RWPE1 (cell line): Measurements from ENCODE around the gene TTC32.

Source experiments
- CTCF ChIA-PET: fragments of 350-600 bp; sonication (Branson Sonifier 250); formaldehyde crosslinking; extraction: SDS; loops from one replicate; lab custom pipeline; 2021; lab: Yijun Ruan, JAX
- POLR2A ChIA-PET: fragments of 400-600 bp; formaldehyde crosslinking; extraction: SDS; loops from one replicate; lab custom pipeline; 2020; ENCODE audit warnings: antibody characterized with exemption; ENCODE audit not compliant: low non-redundant PET; lab: Yijun Ruan, JAX
- DNase-seq: peaks from one replicate; pipeline ENCODE4 v3.0.0; 2012; ENCODE audit warnings: low spot score
- H3K27ac ChIP-seq: fragments of 450-650 bp; 2 replicates; pipeline ENCODE4 v1.5.1; 2017
- TF ChIP-seq, protein P1 (sequence below): fragments of 450-650 bp; conservative IDR thresholded peaks from 2 replicates; pipeline ENCODE4 v1.5.1; 2017; ENCODE audit warnings: low read depth, mild to moderate bottlenecking

The TTC32 gene

DNA sequence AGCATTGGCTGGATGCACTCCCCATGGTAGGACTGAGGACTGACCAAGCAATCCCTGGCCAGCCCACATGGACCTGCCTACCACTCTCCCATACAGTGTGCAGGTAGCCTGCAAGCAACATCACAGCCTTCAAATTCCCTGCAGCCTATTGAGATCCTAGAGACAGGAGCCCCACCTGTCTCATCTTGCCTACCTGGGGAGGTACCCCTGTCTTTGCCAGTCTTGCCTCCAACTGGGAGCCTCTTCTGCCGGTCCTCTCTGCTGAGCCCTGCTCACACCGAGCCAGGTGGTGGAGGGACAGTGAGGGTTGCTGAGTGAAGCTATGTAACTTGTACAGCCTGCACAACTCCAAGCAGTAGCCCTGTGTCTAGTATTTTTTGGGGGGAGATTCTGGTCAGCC is 29.9 kb downstream of the TTC32 start:
- CTCF ChIA-PET = no interaction called here
- TF ChIP-seq, protein P1, sequence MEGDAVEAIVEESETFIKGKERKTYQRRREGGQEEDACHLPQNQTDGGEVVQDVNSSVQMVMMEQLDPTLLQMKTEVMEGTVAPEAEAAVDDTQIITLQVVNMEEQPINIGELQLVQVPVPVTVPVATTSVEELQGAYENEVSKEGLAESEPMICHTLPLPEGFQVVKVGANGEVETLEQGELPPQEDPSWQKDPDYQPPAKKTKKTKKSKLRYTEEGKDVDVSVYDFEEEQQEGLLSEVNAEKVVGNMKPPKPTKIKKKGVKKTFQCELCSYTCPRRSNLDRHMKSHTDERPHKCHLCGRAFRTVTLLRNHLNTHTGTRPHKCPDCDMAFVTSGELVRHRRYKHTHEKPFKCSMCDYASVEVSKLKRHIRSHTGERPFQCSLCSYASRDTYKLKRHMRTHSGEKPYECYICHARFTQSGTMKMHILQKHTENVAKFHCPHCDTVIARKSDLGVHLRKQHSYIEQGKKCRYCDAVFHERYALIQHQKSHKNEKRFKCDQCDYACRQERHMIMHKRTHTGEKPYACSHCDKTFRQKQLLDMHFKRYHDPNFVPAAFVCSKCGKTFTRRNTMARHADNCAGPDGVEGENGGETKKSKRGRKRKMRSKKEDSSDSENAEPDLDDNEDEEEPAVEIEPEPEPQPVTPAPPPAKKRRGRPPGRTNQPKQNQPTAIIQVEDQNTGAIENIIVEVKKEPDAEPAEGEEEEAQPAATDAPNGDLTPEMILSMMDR = no peak
- no peak for DNase-seq
- POLR2A ChIA-PET = no interaction called here
- H3K27ac ChIP-seq = no peak overlapping the region

DNA sequence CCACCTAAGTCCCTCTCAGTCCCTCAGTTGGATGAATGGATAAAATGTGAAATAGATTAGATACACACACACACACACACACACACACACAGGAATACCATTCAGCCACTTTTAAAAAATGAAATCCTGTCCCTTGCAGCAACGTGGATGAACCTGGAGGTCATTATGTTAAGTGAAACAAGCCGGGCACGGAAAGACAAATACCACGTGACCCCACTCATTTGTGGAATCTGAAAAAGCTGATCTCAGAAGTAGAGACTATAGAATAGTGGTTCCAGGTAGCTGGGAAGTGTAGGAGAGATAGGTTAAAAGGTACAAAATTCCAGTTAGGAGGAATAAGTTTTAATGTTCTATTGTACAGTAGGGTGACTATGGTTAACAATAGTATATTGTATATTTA is 31.0 kb downstream of the TTC32 start:
- ChIA-PET POLR2A (no interaction called here), CTCF (no interaction called here)
- DNase-seq = no peak
- no peak overlapping the region for H3K27ac ChIP-seq
- TF ChIP-seq, protein P1 = no peak

DNA sequence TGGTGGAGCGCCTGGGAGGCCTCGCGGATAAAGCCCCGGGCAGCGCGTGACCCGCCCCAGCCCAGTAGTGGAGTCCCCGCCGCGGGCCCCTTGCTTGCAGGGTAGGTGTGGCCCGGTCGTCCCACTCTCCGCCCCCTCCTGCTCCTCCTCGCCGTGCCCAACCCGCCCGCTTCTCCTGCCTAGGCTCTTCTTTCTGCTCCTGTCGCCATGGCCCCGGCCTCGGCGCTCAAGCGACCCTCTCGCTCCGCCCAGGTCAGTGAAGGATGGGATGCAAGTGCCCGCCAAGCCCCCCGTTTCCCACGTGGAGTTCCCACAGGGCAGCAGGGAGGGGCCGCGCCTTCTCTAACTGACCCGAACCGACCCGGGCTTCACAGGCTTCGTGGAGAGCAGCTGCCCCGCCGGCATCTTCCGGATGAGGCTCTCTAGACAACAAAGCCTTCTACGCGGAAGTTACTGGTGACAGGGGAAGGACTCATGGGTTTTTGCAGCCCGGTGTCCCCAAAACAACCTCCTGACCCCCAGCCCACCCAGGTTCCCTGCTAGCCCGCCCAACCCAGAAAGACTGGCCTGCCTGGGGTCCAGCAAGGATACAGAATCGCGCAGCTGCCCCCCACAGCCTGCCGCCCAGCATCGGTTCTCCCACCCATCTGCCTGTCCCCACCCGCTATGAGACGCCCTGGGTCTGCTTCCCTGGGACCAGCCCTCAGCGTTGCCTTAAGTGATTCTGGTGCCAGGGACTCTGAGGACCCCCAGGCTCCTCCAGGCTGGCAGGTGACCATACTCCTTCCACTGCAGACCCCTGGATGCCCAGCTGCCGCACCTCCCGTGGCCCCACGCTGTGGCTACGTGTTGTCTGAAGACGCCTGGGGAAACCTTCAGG is 32.8 kb downstream of the TTC32 start:
- TF ChIP-seq, protein P1 = no peak
- POLR2A ChIA-PET = no interaction called here
- no peak for DNase-seq
- CTCF ChIA-PET = interaction anchor here (0.6 kb wide), 1 partner anchor 592 kb away, joined by 3 read pairs; no protein-coding TSS in a partner anchor
- no peak overlapping the region for H3K27ac ChIP-seq

DNA sequence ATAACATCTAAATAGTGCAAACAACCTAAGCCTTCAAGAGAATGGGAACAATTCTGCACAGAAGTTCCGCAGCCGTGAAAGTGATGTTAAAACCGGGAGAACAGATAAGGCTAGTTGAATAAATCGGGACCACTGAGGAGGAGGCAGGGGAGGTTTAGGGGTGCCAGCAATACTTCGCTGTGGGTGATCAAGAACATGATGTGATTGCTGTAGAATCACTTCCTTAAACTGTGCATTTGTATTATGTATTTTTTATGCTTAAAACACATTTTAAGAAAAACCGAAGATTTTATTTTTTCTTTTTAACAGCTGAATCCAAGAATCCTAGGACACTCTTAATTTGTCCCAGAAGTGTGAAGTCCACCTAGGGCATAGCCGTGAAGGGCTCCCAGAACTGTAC is 33.6 kb downstream of the TTC32 start:
- TF ChIP-seq, protein P1 = no peak
- CTCF ChIA-PET = interaction anchor here (0.6 kb wide), 1 partner anchor 593 kb away, joined by 3 read pairs; no protein-coding TSS in a partner anchor
- POLR2A ChIA-PET = no interaction called here

DNA sequence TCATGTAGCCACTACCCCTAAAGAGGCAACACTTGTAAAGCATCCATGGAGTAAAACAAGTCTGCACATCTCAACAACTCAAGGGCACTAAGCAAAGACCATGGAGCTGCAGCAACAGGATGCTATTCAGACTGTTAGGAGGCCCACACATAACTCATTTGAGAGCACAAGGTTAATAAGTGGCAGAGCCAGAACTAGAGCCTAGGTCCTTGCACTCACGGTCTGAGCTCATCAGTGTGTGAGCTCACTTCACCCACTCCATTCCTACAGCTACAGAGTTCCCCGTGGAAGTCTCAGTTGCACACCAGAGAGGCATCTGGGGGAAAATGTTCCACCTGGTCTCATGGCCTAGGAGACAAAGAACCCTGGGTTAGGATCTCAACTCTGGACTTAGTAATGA is 35.0 kb downstream of the TTC32 start:
- CTCF ChIA-PET = no interaction called here
- TF ChIP-seq, protein P1 = no peak
- POLR2A ChIA-PET = no interaction called here
- no peak for DNase-seq
- H3K27ac ChIP-seq = no peak overlapping the region

More for the DNA sequence above, 33.6 kb downstream of the TTC32 start:
- DNase-seq = no peak
- no peak overlapping the region for H3K27ac ChIP-seq

DNA sequence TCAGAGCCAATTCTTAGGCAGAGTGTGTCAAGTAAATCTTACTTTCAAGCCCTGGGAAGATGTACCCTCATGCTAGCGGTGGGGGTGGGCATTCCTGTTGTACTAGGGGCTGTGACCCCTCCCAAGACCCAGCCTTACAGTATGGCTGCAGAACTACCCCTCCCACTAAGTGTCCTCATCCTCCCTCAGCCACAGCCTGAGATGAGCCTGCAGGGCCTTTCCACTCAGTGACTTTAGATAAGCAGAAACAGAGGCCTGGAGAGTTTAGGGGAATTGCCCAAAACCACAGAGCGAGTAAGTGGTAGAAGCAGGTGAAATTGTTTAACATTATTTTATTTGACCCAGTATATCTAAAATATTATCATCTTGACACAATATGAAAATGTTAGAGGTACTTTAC is 36.6 kb downstream of the TTC32 start:
- ChIA-PET CTCF (no interaction called here), POLR2A (no interaction called here)
- 0 out of 2 replicates have a peak overlapping the region, but pooled peaks have one; percentile 15 for H3K27ac ChIP-seq
- no peak for DNase-seq
- TF ChIP-seq, protein P1 = no peak
